ENCODE results near the gene CAMTA1. TPM values are rescaled to one million over a fixed set of nuclear protein-coding genes. Genes with fewer than 3 reads are reported as not detected.
"Not testable (repeated sequence)": the region's sequence is repeated elsewhere in the genome, so short reads cannot be mapped to it uniquely, and the experiment has no call there.

Gene CAMTA1
- total RNA-seq, 1 donor from 2014 or later = 30.6 TPM

DNA sequence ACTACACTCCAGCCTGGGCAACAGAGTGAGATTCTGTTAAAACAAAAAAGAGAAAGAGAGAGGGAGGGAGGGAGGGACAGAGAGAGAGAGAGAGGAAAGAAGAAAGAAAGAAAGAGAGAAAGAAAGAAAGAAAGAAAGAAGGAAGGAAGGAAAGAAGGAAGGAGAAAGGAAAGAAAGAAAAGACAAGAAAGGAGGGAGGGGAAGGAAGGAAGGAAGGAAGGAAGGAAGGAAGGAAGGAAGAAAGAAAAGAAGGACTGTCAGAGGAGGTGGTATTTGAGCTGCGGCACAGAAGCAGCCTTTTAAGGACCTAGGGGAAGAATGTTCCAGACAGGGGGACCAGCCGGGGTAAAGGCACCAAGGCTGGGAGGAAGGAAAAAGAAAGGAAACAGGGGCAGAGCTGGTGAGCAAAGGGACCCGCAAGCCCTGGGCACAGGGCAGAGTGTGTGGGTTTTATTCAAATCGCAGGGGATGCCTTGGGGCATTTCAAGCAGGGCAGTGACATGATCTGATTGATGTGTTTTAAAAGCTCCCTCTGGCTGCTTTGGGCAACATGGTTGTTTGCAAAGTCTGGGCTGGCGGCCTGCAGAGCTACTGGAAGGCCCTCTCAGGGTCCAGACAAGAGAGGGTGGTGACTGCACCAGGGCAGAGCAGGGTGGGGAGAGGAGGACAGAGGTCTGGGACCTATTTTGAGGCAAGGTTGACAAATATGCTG lies 808.9 kb downstream of the CAMTA1 start:
- no peak for DNase-seq

DNA sequence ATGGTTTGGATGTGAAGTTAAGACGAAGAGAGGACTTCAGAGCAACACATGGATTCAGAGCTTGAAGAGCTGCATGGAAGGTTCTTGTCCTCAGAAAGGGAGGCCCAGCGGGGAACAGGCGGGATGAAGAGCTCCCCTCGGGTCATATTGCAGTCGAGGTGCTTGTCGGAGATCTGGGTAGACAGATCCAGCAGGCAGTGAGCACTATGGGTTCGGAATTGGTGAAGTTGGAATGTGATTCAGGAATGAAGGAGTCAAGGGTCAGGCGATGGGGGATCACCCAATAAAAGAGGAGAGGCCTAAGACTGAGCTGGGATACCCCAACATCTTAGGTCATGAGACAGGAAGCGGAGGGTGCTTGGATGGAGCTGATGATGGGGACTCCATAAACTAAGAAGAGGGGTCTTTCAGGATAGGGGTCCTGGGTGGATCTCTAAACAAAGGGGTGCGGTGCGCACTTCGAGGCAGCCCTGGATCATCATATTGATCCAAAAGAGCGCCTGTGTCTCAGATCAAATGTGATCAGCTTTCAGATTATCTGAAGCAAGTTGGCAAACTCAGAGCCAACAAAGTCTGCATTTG lies 809.6 kb downstream of the CAMTA1 start:
- no peak for DNase-seq

DNA sequence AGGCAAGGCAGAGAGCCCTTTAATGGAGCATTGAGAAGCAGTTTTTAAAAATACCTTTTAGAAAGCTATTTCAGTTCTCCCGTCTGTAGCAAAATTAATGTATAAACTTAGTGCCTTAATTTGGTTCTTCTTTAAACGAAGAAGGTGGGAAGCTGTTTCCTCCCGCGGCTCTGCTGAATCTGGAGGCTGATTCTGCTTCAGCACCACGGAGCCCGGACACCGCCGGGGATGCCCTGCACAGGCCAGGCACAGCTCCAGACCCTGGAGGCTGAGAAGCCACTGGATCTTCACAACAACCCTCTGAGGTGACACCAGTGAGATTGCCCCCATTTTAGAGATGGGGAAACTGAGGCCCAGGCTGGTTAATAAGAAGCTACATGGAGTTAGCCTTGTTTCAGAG lies 810.1 kb downstream of the CAMTA1 start:
- DNase-seq = no peak

DNA sequence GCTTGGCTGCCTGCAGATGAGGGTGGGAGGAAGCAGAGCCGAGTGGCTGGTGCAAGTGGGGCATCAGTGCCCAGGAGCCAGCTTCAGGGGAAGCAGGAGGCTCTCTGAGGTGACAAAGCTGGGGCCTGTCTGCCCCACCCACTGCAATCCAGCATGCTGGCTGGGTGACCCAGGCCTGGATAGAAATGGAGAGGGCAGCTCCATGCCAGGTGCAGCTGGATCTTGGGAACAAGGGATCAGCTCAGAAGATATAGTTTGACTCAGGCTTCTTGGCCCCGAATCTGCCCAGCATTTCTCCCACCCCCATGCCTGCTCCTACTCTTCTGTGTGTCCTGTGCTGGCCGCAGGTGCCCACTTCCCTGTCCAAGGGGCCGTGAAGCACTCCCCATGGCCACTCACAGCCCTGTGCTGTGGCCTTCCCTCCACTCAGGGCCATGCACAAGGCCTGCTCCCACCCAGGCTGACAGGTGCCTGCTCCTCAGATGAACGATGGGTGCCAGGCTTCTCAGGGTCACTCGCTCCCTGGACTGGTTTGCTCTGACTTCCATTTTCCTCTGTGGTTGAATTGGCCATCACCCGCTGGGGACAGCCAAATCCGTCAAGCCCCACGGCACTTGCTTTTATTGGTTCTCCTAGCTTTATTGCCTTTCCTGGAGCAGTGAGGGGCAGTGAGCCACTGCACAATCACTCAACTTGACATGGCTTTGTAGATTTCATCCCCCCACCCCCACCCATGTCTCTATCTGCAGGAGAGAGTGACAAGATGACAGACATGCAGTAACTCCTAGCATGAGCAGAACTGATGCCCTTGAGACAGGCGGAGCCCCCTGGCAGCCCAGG lies 811.1 kb downstream of the CAMTA1 start:
- DNase-seq = no peak

DNA sequence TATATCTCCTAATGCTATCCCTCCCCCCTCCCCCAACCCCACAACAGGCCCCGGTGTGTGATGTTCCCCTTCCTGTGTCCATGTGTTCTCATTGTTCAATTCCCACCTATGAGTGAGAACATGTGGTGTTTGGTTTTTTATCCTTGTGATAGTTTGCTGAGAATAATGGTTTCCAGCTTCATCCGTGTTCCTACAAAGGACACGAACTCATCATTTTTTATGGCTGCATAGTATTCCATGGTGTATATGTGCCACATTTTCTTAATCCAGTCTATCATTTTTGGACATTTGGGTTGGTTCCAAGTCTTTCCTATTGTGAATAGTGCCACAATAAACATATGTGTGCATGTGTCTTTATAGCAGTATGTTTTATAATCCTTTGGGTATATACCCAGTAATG lies 812.8 kb downstream of the CAMTA1 start:
- not testable (repeated sequence) for DNase-seq

DNA sequence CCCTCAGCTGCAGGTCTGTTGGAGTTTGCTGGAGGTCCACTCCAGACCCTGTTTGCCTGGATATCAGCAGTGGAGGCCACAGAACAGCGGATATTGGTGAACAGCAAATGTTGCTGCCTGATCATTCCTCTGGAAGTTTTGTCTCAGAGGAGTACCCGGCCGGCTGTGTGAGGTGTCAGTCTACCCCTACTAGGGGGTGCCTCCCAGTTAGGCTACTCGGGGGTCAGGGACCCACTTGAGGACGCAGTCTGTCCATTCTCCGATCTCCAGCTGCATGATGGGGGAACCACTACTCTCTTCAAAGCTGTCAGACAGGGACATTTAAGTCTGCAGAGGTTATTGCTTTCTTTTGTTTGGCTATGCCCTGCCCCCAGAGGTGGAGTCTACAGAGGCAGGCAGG lies 819.7 kb downstream of the CAMTA1 start:
- DNase-seq = not testable (repeated sequence)

DNA sequence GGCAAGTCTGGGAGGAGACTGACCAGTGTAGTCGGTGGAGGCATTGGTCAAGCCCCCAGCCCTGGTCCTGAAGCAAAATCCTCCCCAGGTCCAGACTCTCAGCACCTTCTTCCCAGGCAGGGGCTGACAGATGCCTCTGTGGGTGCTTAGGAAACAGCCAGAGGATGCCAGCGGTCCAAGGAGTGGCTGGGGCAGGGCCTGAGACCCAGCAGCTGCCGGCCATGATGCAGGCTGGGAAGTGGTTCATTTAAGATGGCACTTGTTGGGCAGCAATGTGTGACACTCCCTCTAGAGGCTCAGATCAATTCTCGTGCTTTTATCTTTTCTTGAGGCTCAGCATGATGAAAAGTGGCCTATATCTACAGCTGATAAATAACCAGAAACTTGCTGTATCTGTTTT lies 820.8 kb downstream of the CAMTA1 start:
- no peak for DNase-seq

DNA sequence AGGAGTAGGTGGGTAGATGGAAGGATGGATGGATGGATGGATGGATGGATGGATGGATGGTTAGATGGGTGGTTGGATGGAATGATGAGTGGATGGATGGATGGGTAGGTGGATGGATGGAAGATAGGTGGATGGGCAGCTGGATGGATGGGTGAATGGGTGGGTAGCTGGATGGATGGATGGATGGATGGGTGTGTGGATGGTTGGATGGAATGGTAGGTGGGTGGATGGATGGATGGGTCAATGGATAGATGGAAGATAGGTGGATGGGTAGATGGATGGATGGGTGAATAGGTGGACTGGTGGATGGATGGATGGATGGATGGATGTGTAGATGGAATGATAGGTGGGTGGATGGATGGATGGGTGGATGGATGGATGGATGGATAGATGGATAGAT lies 821.8 kb downstream of the CAMTA1 start:
- DNase-seq = no peak

DNA sequence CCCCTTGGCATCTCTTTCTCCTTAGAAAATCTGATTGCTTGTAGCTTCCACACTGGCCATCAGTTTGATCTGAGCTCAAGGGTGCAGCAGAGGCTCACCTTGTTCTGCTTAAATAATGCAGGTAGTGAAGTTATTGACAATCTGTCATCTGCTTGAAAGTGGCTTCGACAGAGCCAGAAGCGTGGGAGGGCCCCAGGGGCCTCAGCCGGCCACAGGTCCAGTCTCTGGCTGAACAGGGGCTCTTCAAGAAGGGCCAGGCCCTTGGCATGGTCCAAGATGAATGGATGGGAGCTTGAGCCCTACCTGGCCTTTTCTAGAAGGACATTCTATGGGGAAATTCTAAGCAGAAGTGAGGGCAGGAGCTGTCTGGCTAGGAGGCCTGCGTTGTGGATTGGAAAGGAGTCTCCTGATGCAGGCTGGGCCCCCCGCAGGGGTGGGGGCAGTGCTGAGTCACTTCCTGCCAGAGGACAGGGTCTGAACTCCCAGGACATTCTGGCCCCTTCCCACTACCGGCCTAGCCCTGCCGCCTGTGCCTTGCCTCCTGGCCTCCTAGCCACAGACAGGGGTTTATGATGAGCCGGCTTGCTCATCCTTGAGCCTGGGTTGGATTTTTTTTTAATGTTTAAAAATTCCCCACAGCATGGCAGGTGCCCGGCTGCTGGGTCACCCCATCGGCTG lies 823.5 kb downstream of the CAMTA1 start:
- no peak for DNase-seq

DNA sequence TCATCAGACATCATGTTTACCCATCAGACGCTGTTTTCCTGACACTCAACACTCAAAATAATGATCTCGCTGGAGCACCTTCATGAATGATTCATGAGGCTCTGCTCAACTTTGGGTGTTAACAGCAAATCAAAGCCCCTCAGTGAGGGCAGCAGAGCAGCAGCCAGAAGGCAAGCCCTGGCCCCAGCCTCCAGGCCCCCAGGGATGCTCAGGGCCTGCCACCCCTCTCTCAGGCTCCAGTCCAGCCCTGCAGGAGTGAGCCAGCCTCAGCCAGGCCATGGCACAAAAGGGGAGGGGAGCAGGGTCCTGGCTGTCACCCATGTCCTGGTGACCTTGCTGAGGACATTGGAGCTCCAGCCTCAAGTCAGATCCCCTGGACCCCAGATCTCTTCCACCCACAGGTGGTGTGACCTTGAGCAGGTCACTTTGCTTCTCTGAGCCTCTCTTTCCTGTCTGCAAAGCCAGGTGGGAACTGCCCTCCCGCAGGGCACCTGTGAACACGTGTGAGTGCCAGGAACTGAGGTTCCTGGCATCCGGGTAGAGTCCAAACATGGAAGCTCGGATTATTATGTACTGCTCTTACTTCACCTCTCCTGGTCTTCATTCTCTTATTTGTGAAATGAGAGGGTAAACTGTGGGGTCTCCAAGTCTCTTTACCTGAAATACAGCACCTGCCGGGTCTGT lies 824.2 kb downstream of the CAMTA1 start:
- no peak for DNase-seq

DNA sequence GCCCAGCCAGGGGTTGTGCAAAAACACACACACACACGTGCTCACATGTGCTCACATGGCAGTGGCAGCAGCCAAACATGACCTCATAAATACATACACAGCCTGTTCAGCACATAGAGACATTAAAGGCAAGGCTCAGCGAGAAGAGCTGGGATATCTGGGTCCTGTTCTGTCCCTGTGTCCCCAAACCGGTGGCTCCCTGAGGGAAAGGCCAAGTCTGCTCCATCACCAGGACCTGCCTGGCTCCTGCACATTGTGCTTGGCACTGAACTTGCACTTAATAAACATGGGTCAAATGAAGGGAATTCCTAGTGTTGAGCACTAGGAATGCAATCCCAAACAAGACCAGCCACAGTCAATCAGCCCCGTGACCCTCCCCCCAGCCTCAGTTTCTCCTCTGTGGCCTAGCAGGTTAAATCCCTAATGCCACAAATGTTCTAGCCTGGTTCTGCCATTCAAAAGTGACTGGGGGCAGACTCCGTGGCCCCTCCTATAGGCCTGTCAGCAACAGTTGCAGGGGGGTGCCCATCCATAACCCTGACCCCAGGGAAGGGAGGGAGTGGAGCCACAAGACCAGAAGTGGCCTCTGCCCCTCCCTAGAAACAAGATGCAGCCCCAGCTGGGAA lies 825.0 kb downstream of the CAMTA1 start:
- no peak for DNase-seq

DNA sequence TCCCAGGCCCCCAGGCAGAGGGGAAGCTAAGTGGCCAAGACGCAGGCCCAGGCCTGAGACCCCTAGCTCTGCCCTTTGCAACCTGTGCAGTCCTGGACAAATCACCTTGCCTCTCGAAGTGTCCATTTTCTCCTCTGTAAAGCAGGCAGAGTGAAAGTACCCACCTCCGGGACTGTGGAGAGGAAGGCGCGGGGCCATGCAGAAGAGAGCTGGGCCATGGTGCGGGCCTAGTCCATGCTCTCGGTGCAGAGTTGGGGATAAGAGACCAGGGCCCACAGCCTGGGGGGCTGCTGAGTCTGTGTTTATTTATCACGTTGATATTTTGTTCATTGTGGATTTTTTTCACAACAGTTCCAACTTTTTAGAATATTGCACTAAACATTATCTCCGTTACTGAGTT lies 825.7 kb downstream of the CAMTA1 start:
- DNase-seq = no peak

DNA sequence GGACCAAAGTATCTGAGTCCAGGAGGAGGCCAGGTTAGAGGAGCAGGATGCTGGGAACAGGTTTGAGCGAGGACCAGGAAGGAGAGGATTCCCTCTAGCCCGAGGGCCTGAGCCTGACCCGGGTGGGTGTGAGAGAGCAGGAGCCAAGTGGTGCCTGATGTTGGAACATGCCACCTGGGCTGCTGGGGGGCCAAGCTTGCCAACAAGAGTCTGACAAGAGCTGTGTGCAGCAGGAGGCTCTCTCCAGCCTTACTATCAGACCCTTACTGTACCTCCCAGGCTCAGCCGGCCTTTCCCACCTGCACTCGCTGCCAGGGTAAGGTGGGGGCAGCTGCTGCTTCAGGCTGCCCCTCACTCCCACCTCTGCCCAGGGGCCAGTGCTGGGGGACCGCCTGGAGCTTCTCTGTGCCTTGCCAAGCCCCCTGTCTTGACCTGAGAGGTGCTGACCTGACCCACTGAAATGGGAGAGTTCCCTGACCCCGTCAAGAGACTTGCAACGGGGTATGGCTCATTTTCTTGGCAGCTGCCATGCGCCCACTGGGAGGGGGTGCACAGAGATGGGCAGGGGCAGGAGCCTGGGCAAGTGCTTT lies 826.3 kb downstream of the CAMTA1 start:
- no peak for DNase-seq

DNA sequence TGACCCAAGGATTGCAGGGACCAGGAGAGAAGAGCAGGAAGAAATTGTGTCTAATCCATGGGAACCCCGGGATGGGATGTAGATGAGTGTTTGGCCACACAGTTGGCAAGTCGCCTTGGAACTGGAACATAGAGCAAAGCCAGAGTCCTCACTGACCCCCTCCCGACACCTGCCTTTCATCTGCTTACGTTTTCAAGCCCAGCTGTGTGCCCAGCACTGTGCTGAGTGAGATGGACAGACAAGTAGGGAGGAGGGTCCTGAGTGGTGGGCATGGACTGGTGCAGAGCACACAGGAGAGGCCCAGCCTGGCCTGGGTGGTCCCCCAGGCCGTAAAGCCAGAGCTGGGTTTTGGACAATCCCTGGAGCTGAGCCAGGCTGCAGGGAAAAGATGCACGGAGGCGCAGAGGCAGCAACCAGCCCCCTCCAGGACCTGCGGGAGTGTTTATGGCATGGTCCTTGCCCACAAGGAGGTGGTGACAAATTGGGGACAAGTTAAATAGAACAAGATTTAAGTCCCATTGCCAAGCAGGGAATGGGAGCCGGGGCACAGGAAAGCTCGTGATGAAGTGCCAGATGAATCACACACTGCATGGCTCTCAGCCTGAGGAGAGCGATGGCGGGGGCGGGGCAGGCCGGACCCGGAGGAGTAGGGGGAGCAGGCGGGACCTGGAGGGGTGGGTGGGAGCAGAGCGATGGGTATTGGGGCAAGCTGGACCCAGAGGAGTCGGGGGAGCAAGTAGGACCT lies 828.0 kb downstream of the CAMTA1 start:
- DNase-seq = no peak

DNA sequence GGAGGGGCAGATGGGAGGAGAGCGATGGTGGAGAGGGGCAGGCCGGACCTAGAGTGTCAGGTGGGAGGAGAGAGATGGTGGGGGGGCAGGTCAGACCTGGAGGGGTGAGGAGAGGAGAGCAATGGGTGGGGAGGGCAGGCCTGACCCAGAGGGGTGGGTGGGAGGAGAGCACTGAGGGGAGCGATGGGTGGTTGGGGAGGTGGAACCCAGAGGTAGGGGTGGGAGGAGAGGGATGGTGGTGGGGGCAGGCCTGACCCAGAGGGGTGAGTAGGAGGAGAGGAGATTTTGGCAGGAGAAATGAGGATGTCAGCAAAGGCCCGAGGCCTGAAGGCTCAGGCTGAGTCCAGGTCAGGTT lies 828.6 kb downstream of the CAMTA1 start:
- no peak for DNase-seq

DNA sequence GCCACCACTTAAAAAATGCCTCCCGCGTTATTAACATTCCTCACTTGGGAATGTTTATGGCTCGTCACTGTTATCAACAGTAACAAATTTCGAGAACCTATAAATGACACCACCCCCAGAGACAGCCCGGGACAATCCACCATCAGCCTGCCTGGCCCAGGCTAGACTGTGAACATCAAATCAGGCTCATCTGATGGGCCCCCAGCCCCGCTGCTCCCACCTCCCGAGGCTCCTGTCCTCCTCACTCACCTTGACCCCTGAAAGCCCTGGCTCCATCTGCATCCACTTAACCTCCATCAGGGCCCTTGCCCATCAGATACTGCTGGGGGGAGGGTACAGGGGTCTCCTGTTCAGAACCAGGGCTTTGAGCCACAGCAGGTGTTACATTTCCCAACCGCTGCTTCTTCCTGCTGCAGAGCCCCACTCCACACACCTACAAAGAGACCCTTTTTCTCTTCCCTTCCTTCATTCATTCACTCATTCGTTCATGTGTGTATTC lies 829.4 kb downstream of the CAMTA1 start:
- no peak for DNase-seq

DNA sequence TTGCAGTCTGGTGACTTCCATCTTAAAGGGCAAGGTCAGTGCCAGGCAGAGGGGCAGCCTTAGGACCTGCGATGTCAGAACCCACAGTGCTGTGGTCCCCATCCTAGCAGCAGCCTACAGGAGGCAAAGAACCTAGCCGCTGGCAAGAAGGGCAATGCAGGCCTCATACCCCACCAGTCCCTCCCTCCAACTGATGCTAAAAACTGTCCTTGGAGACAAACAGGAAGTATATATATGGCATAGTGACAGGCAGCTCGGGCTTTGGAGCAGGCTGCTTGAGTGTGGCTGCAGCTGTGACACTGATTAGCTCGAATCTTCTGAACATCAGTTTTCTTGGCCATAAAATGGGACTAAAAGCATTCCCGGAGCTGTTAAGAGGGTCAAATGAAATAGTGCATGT lies 829.9 kb downstream of the CAMTA1 start:
- DNase-seq = no peak

DNA sequence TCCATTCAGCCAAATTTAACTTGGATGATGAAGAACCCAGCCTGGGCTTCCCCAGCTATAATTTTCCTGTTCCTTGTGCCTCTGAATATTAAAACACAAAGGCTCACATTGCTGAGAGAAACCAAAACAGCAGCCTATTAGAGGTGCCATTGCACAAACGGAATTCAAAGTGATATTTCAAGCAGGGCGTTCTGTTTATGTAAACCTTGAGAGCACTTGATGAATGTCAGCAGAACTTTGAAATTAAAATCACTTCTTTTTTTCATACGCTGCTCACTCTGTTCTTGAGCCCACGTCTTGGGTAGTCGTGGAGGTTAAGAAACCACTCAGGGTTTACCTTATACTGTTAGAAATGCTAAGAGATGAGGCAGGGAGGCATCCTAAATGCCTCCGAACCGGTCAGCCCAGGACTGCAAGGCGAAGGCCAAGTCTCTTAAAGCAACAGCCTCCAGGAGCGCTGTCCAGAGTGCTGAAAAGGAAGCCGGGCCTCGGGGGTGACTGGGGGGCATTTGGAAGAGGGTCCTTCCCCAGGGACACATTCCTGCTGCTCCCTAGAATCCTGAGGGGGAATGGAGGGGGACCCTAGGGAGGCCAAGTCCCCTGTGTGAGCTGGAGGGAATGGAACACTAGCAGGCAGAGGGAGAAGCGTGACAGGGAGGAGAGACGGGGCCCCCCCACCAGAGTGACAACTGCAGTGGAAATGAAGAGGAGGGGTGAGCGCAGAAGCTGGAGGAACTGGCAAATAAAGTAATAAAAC lies 831.0 kb downstream of the CAMTA1 start:
- DNase-seq = no peak

DNA sequence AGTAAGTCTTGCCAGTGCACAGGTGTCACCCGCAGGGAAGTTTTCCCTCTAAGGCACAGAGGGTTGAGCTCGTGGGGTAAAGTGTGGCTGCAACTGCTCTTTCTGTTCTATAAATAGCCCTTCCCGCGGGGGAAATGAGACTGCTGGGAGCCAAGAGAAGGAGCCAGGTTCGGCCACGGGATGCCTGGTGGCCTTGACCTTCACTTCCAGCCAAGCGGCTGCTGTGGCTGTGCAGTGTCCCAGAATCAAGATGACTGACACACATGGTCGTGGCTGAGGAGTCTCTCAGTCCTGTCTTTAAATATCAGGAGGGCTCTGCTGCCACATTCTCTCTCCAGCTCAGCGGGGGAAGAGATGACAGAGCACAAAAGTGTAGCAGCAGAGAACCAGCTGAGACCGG lies 831.7 kb downstream of the CAMTA1 start:
- DNase-seq = no peak

DNA sequence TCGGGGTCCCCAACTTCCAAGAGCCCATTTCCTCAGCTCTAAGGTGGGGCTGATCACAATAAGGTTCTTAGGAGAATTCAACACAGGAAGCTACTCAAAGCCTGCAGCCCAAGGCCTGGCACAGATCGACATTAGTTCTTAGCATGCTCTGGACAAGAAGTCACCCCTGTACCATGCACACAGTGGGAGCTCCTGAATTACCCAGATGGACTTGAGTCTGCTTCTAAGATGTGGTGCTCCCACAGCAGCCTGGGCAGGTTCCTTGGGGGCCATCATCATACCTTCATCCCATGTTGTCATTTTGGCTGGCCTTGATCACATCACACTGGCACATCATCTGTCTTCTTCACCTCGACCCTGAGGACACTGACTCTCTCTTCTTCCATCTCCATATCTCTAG lies 832.6 kb downstream of the CAMTA1 start:
- DNase-seq = no peak

Measured in skin of body (tissue), 2 donors.